PFSK-1 (cell line): ENCODE measurements around the gene SUDS3.

Source experiments
- POLR2AphosphoS5 ChIP-seq: IDR thresholded peaks from 2 replicates; pipeline ENCODE4 v1.6.1; 2012; ENCODE audit warnings: low read depth, mild to moderate bottlenecking, control low read depth, low read length, moderate library complexity
- SIN3A ChIP-seq: IDR thresholded peaks from 2 replicates; pipeline ENCODE4 v1.6.1; 2012; ENCODE audit warnings: mild to moderate bottlenecking, low read length, moderate library complexity, borderline replicate concordance; ENCODE audit not compliant: insufficient read depth
- TAF1 ChIP-seq: IDR thresholded peaks from 2 replicates; pipeline ENCODE4 v1.6.1; 2012; ENCODE audit warnings: low read length, control low read depth, borderline replicate concordance; ENCODE audit not compliant: insufficient read depth

- TF ChIP-seq SIN3A (no peak), POLR2AphosphoS5 (no peak), TAF1 (no peak)
Measured at GRCh38 chr12:118327391-118327790, 49.0 kb upstream of the SUDS3 start.
